ENCODE measurements around the gene LMF1.
A peak's percentile ranks its signal among the peaks of the same experiment; 100 is the strongest.

LMF1 gene

DNA sequence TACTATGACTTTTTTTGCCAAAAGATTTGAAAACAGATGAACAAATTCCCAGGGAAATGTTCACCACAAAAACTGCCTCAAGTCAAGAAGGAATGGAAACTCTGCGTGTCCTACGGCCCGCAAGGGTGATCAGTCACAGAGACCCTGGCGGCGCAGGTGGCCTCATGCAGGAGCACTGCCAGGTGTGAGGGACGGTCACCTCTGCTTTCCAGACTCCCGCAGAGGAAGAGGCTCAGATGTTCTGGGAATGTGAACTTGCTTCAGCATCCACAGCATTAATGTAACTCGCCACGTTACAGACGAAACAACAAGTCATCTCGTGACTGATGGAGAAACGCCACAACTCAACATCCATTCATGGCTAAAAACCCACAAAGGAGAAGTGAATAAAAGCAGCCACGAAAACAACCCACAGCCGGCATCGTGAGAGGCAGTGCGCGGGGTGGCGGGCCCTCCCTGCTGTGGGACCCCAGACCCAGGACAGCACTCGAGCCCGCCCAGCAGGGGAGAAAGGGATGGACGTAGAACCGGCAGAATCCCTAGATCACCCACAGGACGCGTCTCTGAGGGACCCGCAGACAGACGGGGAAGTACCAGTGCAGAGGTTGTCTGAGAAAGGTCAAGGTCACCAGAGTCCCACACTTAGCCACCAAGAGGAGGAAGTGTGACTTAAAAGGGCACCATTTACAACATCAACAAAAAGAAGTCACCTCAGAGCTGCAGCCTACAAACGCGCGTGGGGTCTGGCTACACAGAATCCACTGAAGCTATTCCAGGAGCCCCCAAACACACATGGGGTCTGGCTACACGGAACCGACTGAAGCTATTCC is 93.3 kb downstream of the LMF1 start:
- TF ChIP-seq Cebpa-rat (IDR thresholded peaks at IDR 0.05): no peak
- Histone ChIP-seq H3K4me3 (no peak overlapping the region), H3K27ac (peak overlapping the region in 7 of 11 experiments; percentile 19 to 62 (median 50); a peak in 12 of 22 replicates), H3K36me3 (peaks cover 0 to 6% (median 0%) of the 10 kb centered on the region in 11 experiments; a peak in 2 of 22 replicates), H3K4me1 (peaks cover 51 to 97% (median 87%) of the 10 kb centered on the region in 10 experiments), H3K27me3 (peaks cover 0 to 78% (median 8%) of the 10 kb centered on the region in 11 experiments; a peak in 11 of 22 replicates), H3K9ac (0 out of 22 replicates have a peak overlapping the region, but pooled peaks of 2 of the 11 experiments have one; percentile 16 to 35), H3K9me3 (replicated peaks in 1 of 11) (peaks cover 0 to 6% (median 1%) of the 10 kb centered on the region in 11 experiments; a peak in 8 of 22 replicates), H3K4me2 (peak overlapping the region; percentile 50 to 99 (median 81)), H4K20me1 (peaks cover 0 to 93% (median 25%) of the 10 kb centered on the region in 11 experiments; a peak in 17 of 22 replicates)

DNA sequence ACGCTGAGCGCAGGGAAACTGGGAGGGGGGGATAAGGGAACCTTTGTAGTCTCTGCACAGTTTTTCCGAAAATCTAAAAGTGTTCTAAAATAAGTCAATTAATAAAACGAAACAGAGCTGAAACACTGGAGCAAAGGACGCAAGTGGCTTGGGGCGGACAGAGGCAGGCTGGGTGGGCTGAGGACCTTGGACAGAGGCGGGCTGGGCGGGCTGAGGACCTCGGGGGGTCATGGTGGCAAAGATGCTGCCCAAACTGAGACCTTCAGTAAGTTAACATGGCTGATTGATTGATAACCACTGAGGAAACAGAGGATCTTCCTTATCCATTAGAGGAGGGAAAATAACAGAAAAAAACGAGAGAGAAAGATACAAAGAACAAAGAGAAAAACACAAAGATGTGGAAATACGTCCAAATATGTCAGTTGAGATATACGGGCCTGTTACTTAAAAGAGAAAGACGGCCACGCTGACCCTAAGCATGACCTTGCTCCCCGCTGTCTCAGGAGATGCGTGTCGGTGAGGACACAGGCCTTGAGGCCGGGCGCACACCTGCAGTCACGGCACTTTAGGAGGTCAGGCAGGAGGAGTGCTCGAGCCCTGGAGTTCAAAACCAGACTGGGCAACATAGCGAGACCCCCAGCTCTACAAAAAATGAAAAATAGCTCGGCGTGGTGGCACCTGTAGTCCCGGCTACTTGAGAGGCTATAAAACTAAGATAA is 94.1 kb downstream of the LMF1 start:
- H3K4me2 ChIP-seq: peak overlapping the region; percentile 50 to 99 (median 81); a peak in 21 of 22 replicates
- peaks cover 58 to 99% (median 91%) of the 10 kb centered on the region in 10 experiments for H3K4me1 ChIP-seq
- H3K27me3 ChIP-seq: peaks cover 0 to 78% (median under 1%) of the 10 kb centered on the region in 11 experiments; a peak in 11 of 22 replicates
- H3K4me3 ChIP-seq: no peak overlapping the region
- TF ChIP-seq Cebpa-rat (IDR thresholded peaks at IDR 0.05): no peak
- peaks cover 0 to 93% (median 22%) of the 10 kb centered on the region in 11 experiments; a peak in 17 of 22 replicates for H4K20me1 ChIP-seq
- peaks cover 0 to 6% (median 0%) of the 10 kb centered on the region in 11 experiments; a peak in 2 of 22 replicates for H3K36me3 ChIP-seq
- H3K27ac ChIP-seq: peak overlapping the region in 5 of 11 experiments; percentile 14 to 62 (median 50); a peak in 4 of 22 replicates
- no peaks in the 10 kb centered on the region for H3K9me3 ChIP-seq (replicated peaks in 1 of 11)
- 0 out of 22 replicates have a peak overlapping the region, but pooled peaks of 1 of the 11 experiments have one; percentile 35 for H3K9ac ChIP-seq

- Histone ChIP-seq H4K20me1 (peaks cover 0 to 90% (median 20%) of the 10 kb centered on the region in 11 experiments; a peak in 17 of 22 replicates), H3K4me1 (peaks cover 58 to 99% (median 91%) of the 10 kb centered on the region in 10 experiments), H3K27me3 (peaks cover 0 to 76% (median 0%) of the 10 kb centered on the region in 11 experiments; a peak in 10 of 22 replicates), H3K4me3 (no peak overlapping the region), H3K27ac (peak overlapping the region in 1 of 11 experiments; percentile 16; a peak in 1 of 22 replicates), H3K36me3 (peaks cover 0 to 6% (median 0%) of the 10 kb centered on the region in 11 experiments; a peak in 2 of 22 replicates), H3K9ac (no peak overlapping the region), H3K4me2 (peak overlapping the region in 8 of 11 experiments; percentile 6 to 99 (median 66); a peak in 12 of 22 replicates), H3K9me3 (replicated peaks in 1 of 11) (no peaks in the 10 kb centered on the region)
- no peak for TF ChIP-seq Cebpa-rat (IDR thresholded peaks at IDR 0.05)
Observed at GRCh38 chr16:876041-876335, 94.8 kb downstream of the LMF1 start.

- H3K4me2 ChIP-seq: peak overlapping the region in 8 of 11 experiments; percentile 6 to 99 (median 51); a peak in 11 of 22 replicates
- no peak for TF ChIP-seq Cebpa-rat (IDR thresholded peaks at IDR 0.05)
- peak overlapping the region in 1 of 11 experiments; percentile 16; a peak in 1 of 22 replicates for H3K27ac ChIP-seq
Observed at GRCh38 chr16:875182-876040, 95.4 kb downstream of the LMF1 start.

GRCh38 chr16:874366-875181 is 96.2 kb downstream of the LMF1 start:
- peaks cover 0 to 6% (median 0%) of the 10 kb centered on the region in 11 experiments; a peak in 2 of 22 replicates for H3K36me3 ChIP-seq
- H3K4me2 ChIP-seq: peak overlapping the region in 6 of 11 experiments; percentile 17 to 99 (median 78); a peak in 10 of 22 replicates
- H3K9me3 ChIP-seq (replicated peaks in 1 of 11): no peaks in the 10 kb centered on the region
- H3K27me3 ChIP-seq: peaks cover 0 to 62% (median 0%) of the 10 kb centered on the region in 11 experiments; a peak in 10 of 22 replicates
- H3K4me1 ChIP-seq: peaks cover 67 to 99% (median 91%) of the 10 kb centered on the region in 10 experiments
- H3K27ac ChIP-seq: peak overlapping the region in 1 of 11 experiments; percentile 85; a peak in 1 of 22 replicates
- peaks cover 0 to 76% (median 16%) of the 10 kb centered on the region in 11 experiments; a peak in 15 of 22 replicates for H4K20me1 ChIP-seq
- H3K4me3 ChIP-seq: no peak overlapping the region
- no peak for TF ChIP-seq Cebpa-rat (IDR thresholded peaks at IDR 0.05)
- 0 out of 22 replicates have a peak overlapping the region, but pooled peaks of 1 of the 11 experiments have one; percentile 3 for H3K9ac ChIP-seq

More at GRCh38 chr16:875182-876040, 95.4 kb downstream of the LMF1 start:
- peaks cover 0 to 6% (median 0%) of the 10 kb centered on the region in 11 experiments; a peak in 2 of 22 replicates for H3K36me3 ChIP-seq
- peaks cover 0 to 71% (median 0%) of the 10 kb centered on the region in 11 experiments; a peak in 10 of 22 replicates for H3K27me3 ChIP-seq
- no peaks in the 10 kb centered on the region for H3K9me3 ChIP-seq (replicated peaks in 1 of 11)
- no peak overlapping the region for H3K4me3 ChIP-seq
- H3K4me1 ChIP-seq: peaks cover 59 to 99% (median 91%) of the 10 kb centered on the region in 10 experiments
- H3K9ac ChIP-seq: no peak overlapping the region; a peak in 1 of 22 replicates
- H4K20me1 ChIP-seq: peaks cover 0 to 84% (median 17%) of the 10 kb centered on the region in 11 experiments; a peak in 16 of 22 replicates

DNA sequence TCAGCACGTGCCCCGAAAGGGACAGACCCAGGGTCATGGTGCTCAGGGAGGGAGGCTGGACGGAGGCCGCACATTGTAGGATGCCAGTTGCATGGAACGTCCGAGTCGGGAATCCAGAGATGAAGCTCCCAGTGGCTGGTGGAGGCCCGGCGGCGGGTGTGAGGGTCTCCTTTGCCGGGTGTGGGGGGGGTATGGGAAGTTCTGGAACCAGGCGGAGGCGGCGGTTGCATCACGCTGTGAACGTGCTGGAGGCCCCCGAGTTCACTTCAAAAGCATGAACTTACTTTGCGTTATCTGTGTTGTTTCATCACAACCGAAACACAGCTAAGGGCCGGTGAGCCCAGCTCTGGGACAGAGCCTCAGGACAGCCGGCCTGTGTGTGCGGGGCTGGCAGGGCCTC is 96.9 kb downstream of the LMF1 start:
- TF ChIP-seq Cebpa-rat (IDR thresholded peaks at IDR 0.05): no peak
- H3K36me3 ChIP-seq: peaks cover 0 to 6% (median 0%) of the 10 kb centered on the region in 11 experiments; a peak in 3 of 22 replicates
- H3K4me2 ChIP-seq: peak overlapping the region in 9 of 11 experiments; percentile 69 to 100 (median 94); a peak in 17 of 22 replicates
- H3K9ac ChIP-seq: peak overlapping the region in 3 of 11 experiments; percentile 77 to 80 (median 79); a peak in 5 of 22 replicates
- no peak overlapping the region for H3K4me3 ChIP-seq
- peak overlapping the region in 4 of 11 experiments; percentile 80 to 87 (median 84); a peak in 5 of 22 replicates for H3K27ac ChIP-seq
- H4K20me1 ChIP-seq: peaks cover 0 to 69% (median 13%) of the 10 kb centered on the region in 11 experiments; a peak in 14 of 22 replicates
- H3K27me3 ChIP-seq: peaks cover 0 to 56% (median 0%) of the 10 kb centered on the region in 11 experiments; a peak in 10 of 22 replicates
- H3K9me3 ChIP-seq (replicated peaks in 1 of 11): no peaks in the 10 kb centered on the region
- H3K4me1 ChIP-seq: peaks cover 70 to 99% (median 91%) of the 10 kb centered on the region in 10 experiments
